Lung (tissue), 12 donors: Measurements from ENCODE around the gene FZD2. TPM values are rescaled to one million over a fixed set of nuclear protein-coding genes. Genes with fewer than 3 reads are reported as not detected.
A peak's percentile ranks its signal among the peaks of the same experiment; 100 is the strongest.

Source experiments
- ATAC-seq: fragments of 200-7000 bp; cut with Tn5 transposase; one replicate; pipeline ENCODE4 v1.9.1; 2020; ENCODE audit warnings: moderate number of reproducible peaks; ENCODE audit not compliant: insufficient read depth, low FRiP score
- DNase-seq, 3 donors: peaks; one replicate each; pipeline ENCODE4 v3.0.0-alpha.2; 2013 to 2017
- H3K27ac ChIP-seq, 2 donors: one replicate each; pipeline ENCODE4 v1.5.1; 2013; ENCODE audit warnings: mild to moderate bottlenecking in 2 of 2, moderate library complexity in 2 of 2, control low read depth in 1 of 2, inconsistent platforms in 1 of 2, low read depth in 1 of 2, low read length in 1 of 2
- H3K27me3 ChIP-seq, 3 donors: one replicate each; pipeline ENCODE4 v1.5.1; 2013; ENCODE audit warnings: low read length in 2 of 3; ENCODE audit not compliant: control insufficient read depth in 3 of 3, insufficient read depth in 3 of 3
- H3K36me3 ChIP-seq, 4 donors: one replicate each; pipeline ENCODE4 v1.5.1; 2013; ENCODE audit warnings: low read length in 4 of 4, mild to moderate bottlenecking in 1 of 4, moderate library complexity in 1 of 4; ENCODE audit not compliant: control insufficient read depth in 4 of 4, insufficient read depth in 4 of 4
- H3K4me1 ChIP-seq, 5 donors: one replicate each; pipeline ENCODE4 v1.5.1; 2013; ENCODE audit warnings: low read length in 5 of 5, mild to moderate bottlenecking in 2 of 5, moderate library complexity in 1 of 5; ENCODE audit not compliant: control insufficient read depth in 5 of 5, insufficient read depth in 5 of 5
- H3K4me3 ChIP-seq: one replicate; pipeline ENCODE4 v1.5.1; 2013; ENCODE audit warnings: mild to moderate bottlenecking, control low read depth, moderate library complexity
- H3K9ac ChIP-seq, 2 donors: one replicate each; pipeline ENCODE4 v1.5.1; 2013; ENCODE audit warnings: low read length in 2 of 2, control low read depth in 1 of 2; ENCODE audit not compliant: insufficient read depth in 1 of 2
- H3K9me3 ChIP-seq, 4 donors: one replicate each; pipeline ENCODE4 v1.5.1; 2013; ENCODE audit warnings: low read length in 3 of 4, mild to moderate bottlenecking in 1 of 4, moderate library complexity in 1 of 4; ENCODE audit not compliant: control insufficient read depth in 4 of 4, insufficient read depth in 3 of 4
- CTCF ChIP-seq: IDR thresholded peaks from 2 replicates; pipeline ENCODE4 v1.5.1; 2012; ENCODE audit warnings: mild to moderate bottlenecking; ENCODE audit errors: control extremely low read depth, extremely low read depth
- WGBS, 2 donors: extraction: QIAGEN DNeasy Blood & Tissue Kit; methylation state at CpG; one replicate each; pipeline ENCODE4 v1.1.7; 2013; 5-methylcytosine and 5-hydroxymethylcytosine counted together
- polyA plus RNA-seq, 2 donors: library from polyadenylated mRNA; stranded (reverse); fragments of 200-250 nt; gene quantifications; one replicate each; pipeline ENCODE4 v1.2.1, GENCODE V29; 2013
- total RNA-seq, 2 donors: library from RNA; depleted of rRNA in 1 of 2; stranded (reverse); fragments of >200 nt in 1 of 2; gene quantifications; one replicate each; pipeline ENCODE4 v1.2.1, GENCODE V29; 2014 to 2021
- donor health status: control.
- donor health status: control.
- donor health status: Bipolar disorder and iron deficiency.
- donor health status: healthy.
- donor health status: DM: yes; HTN: yes; CAD: no.

The FZD2 gene
- total and polyA plus RNA-seq, 4 donors = 3.8 to 14.1 (median 6.9) TPM

GRCh38 chr17:44604116-44604761 is 47.0 kb downstream of the FZD2 start:
- Histone ChIP-seq H3K4me3 (no peak overlapping the region), H3K9me3 (peaks cover 0 to 2% (median 0%) of the 10 kb centered on the region in 4 donors), H3K27me3 (no peaks in the 10 kb centered on the region), H3K27ac (no peak overlapping the region), H3K36me3 (no peaks in the 10 kb centered on the region), H3K9ac (no peak overlapping the region), H3K4me1 (peaks cover 0 to 44% (median 9%) of the 10 kb centered on the region in 5 donors)
- ATAC-seq (no peak), DNase-seq (peak; percentile 44 to 73 (median 49))
- no peak for TF ChIP-seq CTCF
- WGBS, 2 donors = 70 to 79% methylated on average over 6 of the region's 6 CpGs

DNA sequence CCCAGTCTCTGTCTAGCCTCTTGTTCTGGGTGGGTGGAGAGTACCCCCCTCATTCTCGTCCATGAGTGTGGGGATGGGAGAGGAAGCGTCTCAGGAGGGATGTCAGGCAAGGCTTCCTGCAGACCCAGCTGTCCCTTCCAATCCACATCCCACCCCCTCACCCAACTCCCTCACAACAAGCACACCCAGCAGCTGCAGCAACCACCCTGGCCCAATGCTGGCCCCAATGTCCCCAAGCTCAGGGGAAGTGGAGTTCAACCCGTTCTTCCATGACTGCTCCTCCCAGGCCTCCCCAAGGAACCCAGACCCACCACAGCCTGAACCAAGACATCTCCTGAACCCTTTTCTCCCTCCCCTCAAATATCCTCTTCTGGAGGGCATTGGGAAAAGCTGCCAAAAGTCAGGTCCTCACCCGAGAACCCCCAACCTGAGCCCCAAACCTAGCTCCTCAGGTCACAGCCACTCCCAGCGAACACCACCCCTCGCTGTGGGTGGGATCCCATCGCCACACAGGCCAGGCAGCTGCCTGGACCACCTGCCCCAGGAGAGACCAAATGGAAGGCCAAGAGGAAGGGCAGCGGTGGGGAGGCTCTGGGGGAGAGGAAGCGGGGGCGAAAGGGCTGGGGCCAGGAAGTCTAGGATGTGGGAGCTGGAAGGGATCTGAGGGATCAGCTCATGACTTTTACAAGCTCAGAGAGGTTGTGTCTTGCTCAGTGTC is 47.6 kb downstream of the FZD2 start:
- DNase-seq (no peak), ATAC-seq (no peak)
- H3K9ac ChIP-seq = no peak overlapping the region
- H3K36me3 ChIP-seq = no peaks in the 10 kb centered on the region
- no peak for TF ChIP-seq CTCF
- no peak overlapping the region for H3K4me3 ChIP-seq
- 80 to 85% methylated on average over 10 of the region's 10 CpGs for WGBS, 2 donors
- H3K9me3 ChIP-seq = peaks cover 0 to 2% (median 0%) of the 10 kb centered on the region in 4 donors
- H3K27me3 ChIP-seq = no peaks in the 10 kb centered on the region
- H3K4me1 ChIP-seq = peaks cover 0 to 43% (median 7%) of the 10 kb centered on the region in 5 donors
- no peak overlapping the region for H3K27ac ChIP-seq

- H3K36me3 ChIP-seq = no peaks in the 10 kb centered on the region
- peaks cover 0 to 34% (median 5%) of the 10 kb centered on the region in 5 donors for H3K4me1 ChIP-seq
- H3K27me3 ChIP-seq = no peaks in the 10 kb centered on the region
- TF ChIP-seq CTCF = no peak
- DNase-seq = no peak
- H3K9me3 ChIP-seq = peaks cover 0 to 2% (median 0%) of the 10 kb centered on the region in 4 donors
- H3K27ac ChIP-seq = no peak overlapping the region
- H3K4me3 ChIP-seq = no peak overlapping the region
- 95 to 97% methylated on average over 11 of the region's 11 CpGs for WGBS, 2 donors
- ATAC-seq = no peak
- no peak overlapping the region for H3K9ac ChIP-seq
Observed at GRCh38 chr17:44606658-44607057, 49.4 kb downstream of the FZD2 start.
